ENCODE results near the gene SLC25A10. TPM values are rescaled to one million over a fixed set of nuclear protein-coding genes. Genes with fewer than 3 reads are reported as not detected.
A peak's percentile ranks its signal among the peaks of the same experiment; 100 is the strongest.
"Not testable (repeated sequence)": the region's sequence is repeated elsewhere in the genome, so short reads cannot be mapped to it uniquely, and the experiment has no call there.

SLC25A10 gene
- polyA plus RNA-seq, 4 donors: 40.3 to 79.1 (median 57.3) TPM

GRCh38 chr17:81733507-81734404 is 21.7 kb downstream of the SLC25A10 start:
- Histone ChIP-seq H3K27ac (ENCODE audit: low read depth in 1 of 3, low read length in 2 of 3) (peak overlapping the region in 2 of 3 donors; percentile 4 to 5), H3K27me3 (ENCODE audit: control insufficient read depth in 3 of 3, insufficient read depth in 3 of 3, low read length in 3 of 3) (peaks cover 0 to 25% (median 0%) of the 10 kb centered on the region in 3 donors), H3K4me1 (ENCODE audit: control insufficient read depth in 3 of 3, insufficient read depth in 2 of 3, low read depth in 1 of 3, low read length in 2 of 3) (peaks cover 3 to 11% (median 3%) of the 10 kb centered on the region in 3 donors), H3K4me3 (ENCODE audit: low read depth in 1 of 3, low read length in 3 of 3) (no peak overlapping the region), H3K36me3 (ENCODE audit: control insufficient read depth in 3 of 3, insufficient read depth in 2 of 3, low read depth in 1 of 3, low read length in 3 of 3) (no peaks in the 10 kb centered on the region), H3K9me3 (ENCODE audit: control insufficient read depth in 2 of 2, insufficient read depth in 1 of 2, low read depth in 1 of 2, low read length in 1 of 2) (no peaks in the 10 kb centered on the region)
- FAIRE-seq (no peak), DNase-seq (peak; percentile 80 to 84)
- WGBS, 3 donors: 22 to 43% (median 27%) methylated on average over 32 of the region's 32 CpGs

DNA sequence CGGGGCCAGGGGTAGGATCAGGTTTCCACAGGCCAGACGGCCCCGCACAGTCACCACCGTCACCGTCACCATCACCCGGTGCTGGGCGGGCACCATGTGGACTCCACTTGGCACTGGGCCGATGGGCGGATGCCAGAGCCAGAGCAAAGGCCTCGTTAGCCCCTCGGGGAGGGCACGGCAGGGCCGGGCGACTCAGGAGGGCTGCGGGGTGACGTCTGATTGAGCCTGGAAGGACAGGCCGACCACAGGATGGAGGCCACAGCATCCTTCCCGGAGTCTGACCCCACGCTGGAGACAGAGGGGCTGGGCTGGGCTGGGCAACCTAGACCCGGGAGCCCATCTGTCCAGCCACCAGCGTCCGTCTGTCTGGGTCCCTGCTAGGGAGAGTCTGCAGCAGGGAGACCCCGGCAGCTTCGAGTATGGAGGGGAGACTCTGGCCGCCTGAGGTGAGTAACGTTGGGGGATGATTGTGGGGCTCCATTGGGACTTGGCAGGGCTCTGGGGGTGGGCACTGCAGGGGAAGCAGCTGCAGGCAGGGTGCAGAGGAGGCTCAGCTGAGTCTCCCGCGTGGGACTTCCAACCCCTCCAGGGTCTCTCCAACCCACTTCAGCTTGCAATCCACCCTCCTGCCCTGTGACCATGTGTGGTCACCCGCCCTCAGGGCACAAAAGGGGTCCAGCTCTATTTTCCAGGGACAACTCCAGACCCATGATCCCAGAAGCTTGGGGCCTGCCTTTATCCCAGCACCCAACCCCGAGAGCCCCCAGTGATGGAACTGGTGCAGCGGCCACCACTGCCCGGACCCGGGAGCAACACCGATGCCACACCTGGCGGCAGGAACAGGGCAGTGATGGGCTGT is 22.6 kb downstream of the SLC25A10 start:
- Histone ChIP-seq H3K27ac (ENCODE audit: low read depth in 1 of 3, low read length in 2 of 3) (peak overlapping the region in 1 of 3 donors; percentile 5), H3K36me3 (ENCODE audit: control insufficient read depth in 3 of 3, insufficient read depth in 2 of 3, low read depth in 1 of 3, low read length in 3 of 3) (no peaks in the 10 kb centered on the region), H3K4me1 (ENCODE audit: control insufficient read depth in 3 of 3, insufficient read depth in 2 of 3, low read depth in 1 of 3, low read length in 2 of 3) (peaks cover 3 to 11% (median 3%) of the 10 kb centered on the region in 3 donors), H3K9me3 (ENCODE audit: control insufficient read depth in 2 of 2, insufficient read depth in 1 of 2, low read depth in 1 of 2, low read length in 1 of 2) (no peaks in the 10 kb centered on the region), H3K4me3 (ENCODE audit: low read depth in 1 of 3, low read length in 3 of 3) (peak overlapping the region in 1 of 3 donors; percentile 21), H3K27me3 (ENCODE audit: control insufficient read depth in 3 of 3, insufficient read depth in 3 of 3, low read length in 3 of 3) (peaks cover 0 to 25% (median 0%) of the 10 kb centered on the region in 3 donors)
- DNase-seq (peak in 1 of 2 donors; percentile 88), FAIRE-seq (no peak)
- WGBS, 3 donors: 25 to 76% (median 54%) methylated on average over 28 to 35 of the region's 35 CpGs

- H3K36me3 ChIP-seq (ENCODE audit: control insufficient read depth in 3 of 3, insufficient read depth in 2 of 3, low read depth in 1 of 3, low read length in 3 of 3): no peaks in the 10 kb centered on the region
- WGBS, 3 donors: 15 to 34% (median 20%) methylated on average over 28 to 30 of the region's 30 CpGs
- peaks cover 3 to 11% (median 3%) of the 10 kb centered on the region in 3 donors for H3K4me1 ChIP-seq (ENCODE audit: control insufficient read depth in 3 of 3, insufficient read depth in 2 of 3, low read depth in 1 of 3, low read length in 2 of 3)
- H3K4me3 ChIP-seq (ENCODE audit: low read depth in 1 of 3, low read length in 3 of 3): peak overlapping the region in 1 of 3 donors; percentile 31
- DNase-seq: peak; percentile 60 to 73
- peak overlapping the region in 2 of 3 donors; percentile 14 to 22 for H3K27ac ChIP-seq (ENCODE audit: low read depth in 1 of 3, low read length in 2 of 3)
- H3K9me3 ChIP-seq (ENCODE audit: control insufficient read depth in 2 of 2, insufficient read depth in 1 of 2, low read depth in 1 of 2, low read length in 1 of 2): no peaks in the 10 kb centered on the region
- FAIRE-seq: no peak
- peaks cover 0 to 21% (median 0%) of the 10 kb centered on the region in 3 donors for H3K27me3 ChIP-seq (ENCODE audit: control insufficient read depth in 3 of 3, insufficient read depth in 3 of 3, low read length in 3 of 3)
Observed at GRCh38 chr17:81735264-81736102, 23.4 kb downstream of the SLC25A10 start.

- Histone ChIP-seq H3K4me3 (ENCODE audit: low read depth in 1 of 3, low read length in 3 of 3) (no peak overlapping the region), H3K9me3 (ENCODE audit: control insufficient read depth in 2 of 2, insufficient read depth in 1 of 2, low read depth in 1 of 2, low read length in 1 of 2) (no peaks in the 10 kb centered on the region), H3K36me3 (ENCODE audit: control insufficient read depth in 3 of 3, insufficient read depth in 2 of 3, low read depth in 1 of 3, low read length in 3 of 3) (no peaks in the 10 kb centered on the region), H3K27ac (ENCODE audit: low read depth in 1 of 3, low read length in 2 of 3) (no peak overlapping the region), H3K27me3 (ENCODE audit: control insufficient read depth in 3 of 3, insufficient read depth in 3 of 3, low read length in 3 of 3) (peaks cover 0 to 16% (median 6%) of the 10 kb centered on the region in 3 donors), H3K4me1 (ENCODE audit: control insufficient read depth in 3 of 3, insufficient read depth in 2 of 3, low read depth in 1 of 3, low read length in 2 of 3) (peaks cover 3 to 11% (median 3%) of the 10 kb centered on the region in 3 donors)
- no peak for FAIRE-seq
- DNase-seq: no peak
- 90 to 93% (median 92%) methylated on average over 30 to 31 of the region's 31 CpGs for WGBS, 3 donors
Observed at GRCh38 chr17:81737947-81738800, 26.1 kb downstream of the SLC25A10 start.

DNA sequence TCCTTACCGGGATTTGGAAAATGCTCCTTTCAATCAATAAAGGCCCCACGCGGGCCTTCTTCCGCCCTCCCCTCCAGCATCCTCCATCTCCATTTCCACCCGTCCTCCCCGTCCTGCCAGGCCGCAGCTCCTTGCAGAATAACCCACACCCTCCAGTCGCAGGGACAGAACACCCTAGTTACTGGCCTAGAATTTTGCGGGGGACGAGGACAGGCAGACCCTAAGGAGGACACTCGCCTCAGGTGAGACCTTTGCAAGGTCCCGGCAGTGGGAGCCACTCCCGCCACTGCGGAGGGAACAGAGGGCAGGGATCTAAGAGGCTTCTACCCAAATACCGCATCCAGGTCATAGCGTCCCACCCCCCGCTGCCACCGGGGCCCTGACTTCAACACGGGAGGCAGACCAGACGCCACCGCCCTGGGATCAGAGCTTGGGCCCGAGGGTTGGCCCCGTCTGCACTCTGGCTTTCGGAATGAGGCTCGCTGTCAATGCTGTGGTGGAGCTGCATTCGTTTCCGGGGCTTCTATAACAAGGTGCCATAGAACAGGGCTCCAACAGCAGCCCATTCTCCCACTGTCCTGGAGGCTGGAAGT is 26.8 kb downstream of the SLC25A10 start:
- no peak for FAIRE-seq
- 87 to 91% (median 89%) methylated on average over 25 to 27 of the region's 27 CpGs for WGBS, 3 donors

GRCh38 chr17:81739593-81739992 is 27.5 kb downstream of the SLC25A10 start:
- FAIRE-seq; H3K4me3 ChIP-seq (ENCODE audit: low read depth in 1 of 3, low read length in 3 of 3); DNase-seq; H3K36me3 ChIP-seq (ENCODE audit: control insufficient read depth in 3 of 3, insufficient read depth in 2 of 3, low read depth in 1 of 3, low read length in 3 of 3); H3K9me3 ChIP-seq (ENCODE audit: control insufficient read depth in 2 of 2, insufficient read depth in 1 of 2, low read depth in 1 of 2, low read length in 1 of 2); H3K27ac ChIP-seq (ENCODE audit: low read depth in 1 of 3, low read length in 2 of 3): not testable (repeated sequence)
- H3K4me1 ChIP-seq (ENCODE audit: control insufficient read depth in 3 of 3, insufficient read depth in 2 of 3, low read depth in 1 of 3, low read length in 2 of 3): peaks cover 3 to 11% (median 3%) of the 10 kb centered on the region in 3 donors
- H3K27me3 ChIP-seq (ENCODE audit: control insufficient read depth in 3 of 3, insufficient read depth in 3 of 3, low read length in 3 of 3): peaks cover 0 to 12% (median 6%) of the 10 kb centered on the region in 3 donors
- 70 to 83% (median 74%) methylated on average over 8 of the region's 8 CpGs for WGBS, 3 donors

More for the DNA sequence above, 26.8 kb downstream of the SLC25A10 start:
- H3K4me3 ChIP-seq (ENCODE audit: low read depth in 1 of 3, low read length in 3 of 3): no peak overlapping the region
- H3K27me3 ChIP-seq (ENCODE audit: control insufficient read depth in 3 of 3, insufficient read depth in 3 of 3, low read length in 3 of 3): peaks cover 0 to 12% (median 6%) of the 10 kb centered on the region in 3 donors
- H3K36me3 ChIP-seq (ENCODE audit: control insufficient read depth in 3 of 3, insufficient read depth in 2 of 3, low read depth in 1 of 3, low read length in 3 of 3): no peaks in the 10 kb centered on the region
- no peak for DNase-seq
- no peaks in the 10 kb centered on the region for H3K9me3 ChIP-seq (ENCODE audit: control insufficient read depth in 2 of 2, insufficient read depth in 1 of 2, low read depth in 1 of 2, low read length in 1 of 2)
- H3K27ac ChIP-seq (ENCODE audit: low read depth in 1 of 3, low read length in 2 of 3): no peak overlapping the region
- H3K4me1 ChIP-seq (ENCODE audit: control insufficient read depth in 3 of 3, insufficient read depth in 2 of 3, low read depth in 1 of 3, low read length in 2 of 3): peaks cover 3 to 11% (median 3%) of the 10 kb centered on the region in 3 donors

GRCh38 chr17:81740395-81740961 is 28.4 kb downstream of the SLC25A10 start:
- FAIRE-seq (no peak), DNase-seq (no peak)
- Histone ChIP-seq H3K4me3 (ENCODE audit: low read depth in 1 of 3, low read length in 3 of 3) (no peak overlapping the region), H3K4me1 (ENCODE audit: control insufficient read depth in 3 of 3, insufficient read depth in 2 of 3, low read depth in 1 of 3, low read length in 2 of 3) (peaks cover 0 to 9% (median 3%) of the 10 kb centered on the region in 3 donors), H3K27ac (ENCODE audit: low read depth in 1 of 3, low read length in 2 of 3) (no peak overlapping the region), H3K36me3 (ENCODE audit: control insufficient read depth in 3 of 3, insufficient read depth in 2 of 3, low read depth in 1 of 3, low read length in 3 of 3) (no peaks in the 10 kb centered on the region), H3K9me3 (ENCODE audit: control insufficient read depth in 2 of 2, insufficient read depth in 1 of 2, low read depth in 1 of 2, low read length in 1 of 2) (no peaks in the 10 kb centered on the region), H3K27me3 (ENCODE audit: control insufficient read depth in 3 of 3, insufficient read depth in 3 of 3, low read length in 3 of 3) (peaks cover 0 to 11% (median 6%) of the 10 kb centered on the region in 3 donors)
- 32 to 45% (median 39%) methylated on average over 18 to 28 of the region's 28 CpGs for WGBS, 3 donors

Data from small intestine (tissue), 7 donors.